ENCODE measurements around the gene FZD8.

The FZD8 gene

DNA sequence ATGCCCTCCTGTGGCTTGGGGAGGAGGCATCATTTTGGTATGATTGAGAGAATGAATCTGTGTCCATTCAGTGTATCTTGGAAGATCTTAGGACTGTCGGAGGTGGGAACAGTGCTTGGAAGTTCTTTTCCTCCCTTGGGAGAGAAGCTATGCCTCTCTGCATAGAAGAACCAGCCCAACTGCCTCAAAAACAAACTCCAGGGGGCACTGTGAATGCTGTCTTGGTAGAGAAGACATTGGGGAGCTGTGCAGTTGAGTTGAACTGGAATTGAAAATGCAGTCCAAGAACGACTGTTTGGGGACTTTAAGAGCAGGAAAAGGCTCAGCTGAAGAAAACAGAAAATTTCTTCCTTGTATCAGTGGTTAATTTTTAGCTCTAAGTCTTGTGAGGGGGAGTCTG, 41.9 kb downstream of the FZD8 start:
- no peak for DNase-seq

DNA sequence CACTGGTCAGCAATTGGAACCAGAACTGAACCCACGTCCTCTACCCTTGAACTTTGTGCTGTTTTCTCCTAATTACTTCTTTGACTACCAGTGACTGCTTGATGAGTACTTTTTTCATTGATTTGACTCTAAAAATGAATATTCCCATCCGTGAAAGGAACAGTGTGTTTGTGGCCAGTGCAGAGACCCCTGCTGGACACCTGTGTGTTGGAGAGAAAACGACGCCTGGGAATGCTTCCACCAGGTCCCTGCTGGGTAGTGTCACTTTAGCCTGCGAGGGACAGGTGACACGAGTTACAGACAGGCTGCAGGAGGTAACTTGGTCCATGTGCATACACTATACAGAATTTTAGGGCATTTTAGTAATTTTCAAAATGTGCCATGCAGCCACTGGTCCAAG, 43.7 kb downstream of the FZD8 start:
- no peak for DNase-seq

GRCh38 chr10:35595106-35595505, 47.0 kb downstream of the FZD8 start:
- DNase-seq: no peak

GRCh38 chr10:35594115-35595079, 47.7 kb downstream of the FZD8 start:
- no peak for DNase-seq

GRCh38 chr10:35592441-35592840, 49.7 kb downstream of the FZD8 start:
- DNase-seq: no peak

DNA sequence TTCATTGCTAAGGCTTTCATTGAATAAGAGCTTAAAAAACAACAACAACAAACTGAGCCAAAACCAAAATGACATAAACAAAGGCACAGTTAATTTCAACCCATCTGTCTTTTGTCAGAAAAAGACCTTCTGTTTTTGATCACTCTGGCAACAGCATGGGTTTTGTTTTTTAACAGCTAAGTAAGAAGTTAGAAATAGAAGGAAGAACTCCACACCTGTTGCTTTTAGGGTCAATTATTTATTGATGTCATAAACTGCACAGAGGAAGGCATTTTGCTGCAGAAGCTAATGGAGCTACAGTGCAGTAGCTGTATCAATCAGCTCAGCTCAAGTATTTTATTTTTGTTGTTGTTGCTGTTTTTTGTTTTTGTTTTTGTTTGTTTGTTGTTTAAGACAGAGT, 53.3 kb downstream of the FZD8 start:
- no peak for DNase-seq

Data from NCI-H1092 treated with DMSO at 0.1 percent for 48 hours (cell line).